ENCODE data around the gene BRIP1.

The BRIP1 gene

DNA sequence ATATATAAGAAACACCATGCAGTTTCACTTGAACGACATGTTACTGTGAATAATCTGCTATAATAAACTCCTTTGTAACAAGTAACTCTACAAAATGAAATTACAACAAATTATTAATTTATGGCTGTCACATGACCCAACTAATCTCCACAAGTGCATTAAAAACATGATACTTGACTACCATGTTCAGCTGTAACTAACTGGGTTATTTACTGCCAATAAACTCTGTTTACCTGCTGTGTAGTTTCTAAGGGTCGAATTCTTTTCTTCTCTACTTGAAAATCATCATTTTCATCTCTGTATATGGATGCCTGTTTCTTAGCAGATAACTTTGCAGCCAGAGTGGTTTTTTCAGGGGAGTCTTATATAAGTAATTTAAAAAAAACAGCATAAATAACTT, 14.4 kb downstream of the BRIP1 start:
- no CpG with 5 or more reads among the region's 2 CpGs for WGBS (ENCODE audit: extremely low coverage, insufficient coverage, insufficient read length)
- no peak overlapping the region for H2BK12ac ChIP-seq (ENCODE audit: low read length)
- no peaks in the 10 kb centered on the region for H3K79me2 ChIP-seq (ENCODE audit: control insufficient read depth, insufficient read depth, low read length, poor library complexity)
- H3K36me3 ChIP-seq (ENCODE audit: control insufficient read depth in 1 of 2, insufficient read depth in 2 of 2, low read length in 2 of 2), result peaks cover 10 to 12% of the 10 kb centered on the region in 2 experiments
- no peak overlapping the region for H3K4me3 ChIP-seq (ENCODE audit: low read depth, low read length)
- no peaks in the 10 kb centered on the region for H3K27me3 ChIP-seq (ENCODE audit: insufficient read depth, low read length)
- H3K4ac ChIP-seq (ENCODE audit: low read depth, low read length), result no peak overlapping the region
- H3K79me1 ChIP-seq (ENCODE audit: low read length), result no peaks in the 10 kb centered on the region
- no peak overlapping the region for H4K12ac ChIP-seq (ENCODE audit: low read depth, low read length)
- no peak overlapping the region for H2BK120ac ChIP-seq (ENCODE audit: insufficient read depth, low read length, poor library complexity)
- no peak overlapping the region for H3K23ac ChIP-seq (ENCODE audit: low read length)
- H3K4me2 ChIP-seq (ENCODE audit: low read length), result no peak overlapping the region
- H2BK5ac ChIP-seq (ENCODE audit: low read depth, low read length, poor library complexity), result no peak overlapping the region
- DNase-seq, result no peak
- H3K9ac ChIP-seq (ENCODE audit: low read length), result no peak overlapping the region
- no peaks in the 10 kb centered on the region for H3K9me3 ChIP-seq (ENCODE audit: insufficient read depth, low read depth, low read length)
- H3K4me1 ChIP-seq (ENCODE audit: control insufficient read depth in 1 of 2, insufficient read depth in 2 of 2, low read length in 2 of 2), result no peaks in the 10 kb centered on the region
- H2AFZ ChIP-seq (ENCODE audit: insufficient read depth, low read length, poor library complexity), result no peak overlapping the region
- H4K91ac ChIP-seq (ENCODE audit: low read depth, low read length), result no peak overlapping the region
- no peak overlapping the region for H2AK5ac ChIP-seq (ENCODE audit: low read length)
- H3K27ac ChIP-seq (ENCODE audit: low read depth, low read length), result no peak overlapping the region
- H3K14ac ChIP-seq (ENCODE audit: low read length), result no peak overlapping the region
- no peak overlapping the region for H3K18ac ChIP-seq (ENCODE audit: low read length)
- no peak overlapping the region for H4K8ac ChIP-seq (ENCODE audit: low read depth, low read length)

DNA sequence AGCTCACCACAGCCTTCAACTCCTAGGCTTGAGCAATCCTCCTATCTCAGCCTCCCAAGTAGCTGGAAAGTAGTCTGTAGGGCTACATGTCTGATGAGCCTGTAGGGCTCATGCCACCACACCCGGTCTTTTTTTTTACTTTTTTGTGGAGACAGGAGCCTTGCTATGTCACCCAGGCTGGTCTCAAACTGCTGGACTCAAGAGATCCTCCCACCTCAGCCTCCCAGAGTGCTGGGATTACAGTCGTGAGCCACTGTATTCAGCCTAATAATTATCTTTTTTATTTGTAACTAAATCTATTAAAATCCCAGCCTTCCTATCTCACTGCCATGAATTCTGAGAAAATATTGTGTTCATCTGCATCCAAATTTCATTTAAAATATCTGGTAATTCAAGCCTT, 15.1 kb downstream of the BRIP1 start:
- Histone ChIP-seq H3K9me3 (ENCODE audit: insufficient read depth, low read depth, low read length) (no peaks in the 10 kb centered on the region), H4K91ac (ENCODE audit: low read depth, low read length) (no peak overlapping the region), H4K8ac (ENCODE audit: low read depth, low read length) (no peak overlapping the region), H2BK120ac (ENCODE audit: insufficient read depth, low read length, poor library complexity) (no peak overlapping the region), H3K14ac (ENCODE audit: low read length) (no peak overlapping the region), H3K4me3 (ENCODE audit: low read depth, low read length) (no peak overlapping the region), H2AK5ac (ENCODE audit: low read length) (no peak overlapping the region), H3K4me2 (ENCODE audit: low read length) (no peak overlapping the region), H2AFZ (ENCODE audit: insufficient read depth, low read length, poor library complexity) (no peak overlapping the region), H3K4ac (ENCODE audit: low read depth, low read length) (no peak overlapping the region), H3K27me3 (ENCODE audit: insufficient read depth, low read length) (no peaks in the 10 kb centered on the region), H3K9ac (ENCODE audit: low read length) (no peak overlapping the region), H3K79me2 (ENCODE audit: control insufficient read depth, insufficient read depth, low read length, poor library complexity) (no peaks in the 10 kb centered on the region), H3K18ac (ENCODE audit: low read length) (no peak overlapping the region), H2BK5ac (ENCODE audit: low read depth, low read length, poor library complexity) (no peak overlapping the region), H3K36me3 (ENCODE audit: control insufficient read depth in 1 of 2, insufficient read depth in 2 of 2, low read length in 2 of 2) (peaks cover 11 to 12% of the 10 kb centered on the region in 2 experiments), H2BK12ac (ENCODE audit: low read length) (no peak overlapping the region), H3K27ac (ENCODE audit: low read depth, low read length) (no peak overlapping the region), H4K12ac (ENCODE audit: low read depth, low read length) (no peak overlapping the region), H3K4me1 (ENCODE audit: control insufficient read depth in 1 of 2, insufficient read depth in 2 of 2, low read length in 2 of 2) (no peaks in the 10 kb centered on the region), H3K23ac (ENCODE audit: low read length) (no peak overlapping the region), H3K79me1 (ENCODE audit: low read length) (no peaks in the 10 kb centered on the region)
- no CpG with 5 or more reads among the region's 2 CpGs for WGBS (ENCODE audit: extremely low coverage, insufficient coverage, insufficient read length)
- no peak for DNase-seq

DNA sequence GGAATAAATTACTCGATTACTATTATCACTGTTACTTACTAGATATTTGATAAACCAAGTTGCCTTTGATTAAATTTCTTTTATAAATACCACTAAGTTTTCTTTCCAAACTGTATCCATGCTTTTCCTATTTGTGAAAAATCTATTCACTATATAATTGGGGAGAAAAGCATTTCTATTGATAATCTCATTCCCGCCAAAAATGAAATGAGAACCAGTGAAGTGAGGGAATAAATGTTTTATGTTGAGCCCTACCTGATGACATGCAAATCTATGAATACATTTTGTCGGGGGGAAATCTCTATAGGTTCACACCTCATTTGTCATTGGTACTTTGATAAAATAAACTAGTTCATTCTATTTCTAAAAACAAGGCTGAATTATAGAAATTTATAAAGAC, 15.7 kb downstream of the BRIP1 start:
- Histone ChIP-seq H3K79me2 (ENCODE audit: control insufficient read depth, insufficient read depth, low read length, poor library complexity) (no peaks in the 10 kb centered on the region), H3K4me3 (ENCODE audit: low read depth, low read length) (no peak overlapping the region), H2AK5ac (ENCODE audit: low read length) (no peak overlapping the region), H3K23ac (ENCODE audit: low read length) (no peak overlapping the region), H3K79me1 (ENCODE audit: low read length) (no peaks in the 10 kb centered on the region), H3K18ac (ENCODE audit: low read length) (no peak overlapping the region), H2AFZ (ENCODE audit: insufficient read depth, low read length, poor library complexity) (no peak overlapping the region), H4K91ac (ENCODE audit: low read depth, low read length) (no peak overlapping the region), H2BK120ac (ENCODE audit: insufficient read depth, low read length, poor library complexity) (no peak overlapping the region), H3K14ac (ENCODE audit: low read length) (no peak overlapping the region), H3K4me2 (ENCODE audit: low read length) (no peak overlapping the region), H3K4me1 (ENCODE audit: control insufficient read depth in 1 of 2, insufficient read depth in 2 of 2, low read length in 2 of 2) (no peaks in the 10 kb centered on the region), H2BK12ac (ENCODE audit: low read length) (no peak overlapping the region), H4K8ac (ENCODE audit: low read depth, low read length) (no peak overlapping the region), H3K27me3 (ENCODE audit: insufficient read depth, low read length) (no peaks in the 10 kb centered on the region), H3K9ac (ENCODE audit: low read length) (no peak overlapping the region), H4K12ac (ENCODE audit: low read depth, low read length) (no peak overlapping the region), H3K9me3 (ENCODE audit: insufficient read depth, low read depth, low read length) (no peaks in the 10 kb centered on the region), H3K27ac (ENCODE audit: low read depth, low read length) (no peak overlapping the region), H3K36me3 (ENCODE audit: control insufficient read depth in 1 of 2, insufficient read depth in 2 of 2, low read length in 2 of 2) (peaks cover 11 to 12% of the 10 kb centered on the region in 2 experiments), H2BK5ac (ENCODE audit: low read depth, low read length, poor library complexity) (no peak overlapping the region), H3K4ac (ENCODE audit: low read depth, low read length) (no peak overlapping the region)
- no CpG with 5 or more reads among the region's 3 CpGs for WGBS (ENCODE audit: extremely low coverage, insufficient coverage, insufficient read length)
- DNase-seq, result no peak

DNA sequence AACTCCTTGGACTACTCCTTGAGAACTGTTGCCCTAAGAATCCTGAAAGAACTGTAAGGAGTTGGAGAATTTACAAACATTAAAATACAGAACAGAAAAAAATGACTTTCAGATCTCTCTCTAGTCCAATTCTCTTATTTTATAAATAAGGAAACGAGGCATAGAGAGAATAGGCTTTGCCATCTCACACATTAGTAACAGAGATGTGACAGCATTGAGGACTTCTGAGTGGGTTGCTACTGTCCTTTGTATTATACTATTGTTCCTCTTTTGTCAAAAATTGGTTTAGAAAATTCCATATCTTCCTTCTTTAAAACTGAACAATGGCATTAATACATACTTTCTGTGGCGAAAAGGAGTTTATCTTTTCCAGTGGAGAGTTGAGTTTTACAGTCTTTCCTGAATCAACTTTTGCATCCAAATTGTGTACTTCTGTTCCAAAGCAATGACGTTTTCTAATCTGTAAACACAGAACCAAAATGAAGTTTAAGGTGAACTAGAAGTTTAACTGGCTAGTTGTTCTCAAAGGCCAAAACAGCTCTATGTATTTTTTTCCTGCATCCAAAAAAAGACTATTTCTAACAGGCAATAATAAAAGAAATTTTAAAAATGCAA, 16.5 kb downstream of the BRIP1 start:
- Histone ChIP-seq H3K4ac (ENCODE audit: low read depth, low read length) (no peak overlapping the region), H2BK120ac (ENCODE audit: insufficient read depth, low read length, poor library complexity) (no peak overlapping the region), H3K4me2 (ENCODE audit: low read length) (no peak overlapping the region), H3K36me3 (ENCODE audit: control insufficient read depth in 1 of 2, insufficient read depth in 2 of 2, low read length in 2 of 2) (peaks cover 11 to 12% of the 10 kb centered on the region in 2 experiments), H3K4me3 (ENCODE audit: low read depth, low read length) (no peak overlapping the region), H2BK5ac (ENCODE audit: low read depth, low read length, poor library complexity) (no peak overlapping the region), H4K91ac (ENCODE audit: low read depth, low read length) (no peak overlapping the region), H2AFZ (ENCODE audit: insufficient read depth, low read length, poor library complexity) (no peak overlapping the region), H2BK12ac (ENCODE audit: low read length) (no peak overlapping the region), H3K9ac (ENCODE audit: low read length) (no peak overlapping the region), H3K27ac (ENCODE audit: low read depth, low read length) (no peak overlapping the region), H4K12ac (ENCODE audit: low read depth, low read length) (no peak overlapping the region), H3K9me3 (ENCODE audit: insufficient read depth, low read depth, low read length) (no peaks in the 10 kb centered on the region), H2AK5ac (ENCODE audit: low read length) (no peak overlapping the region), H3K79me1 (ENCODE audit: low read length) (no peaks in the 10 kb centered on the region), H3K23ac (ENCODE audit: low read length) (no peak overlapping the region), H3K79me2 (ENCODE audit: control insufficient read depth, insufficient read depth, low read length, poor library complexity) (no peaks in the 10 kb centered on the region), H3K4me1 (ENCODE audit: control insufficient read depth in 1 of 2, insufficient read depth in 2 of 2, low read length in 2 of 2) (no peaks in the 10 kb centered on the region), H3K18ac (ENCODE audit: low read length) (no peak overlapping the region), H3K14ac (ENCODE audit: low read length) (no peak overlapping the region), H3K27me3 (ENCODE audit: insufficient read depth, low read length) (no peaks in the 10 kb centered on the region), H4K8ac (ENCODE audit: low read depth, low read length) (no peak overlapping the region)
- no CpG with 5 or more reads among the region's 3 CpGs for WGBS (ENCODE audit: extremely low coverage, insufficient coverage, insufficient read length)
- DNase-seq, result no peak
